Activated CD4-positive, alpha-beta T cell treated with anti-CD3 and anti-CD28 coated beads, Interleukin-2, Interleukin-6, amounts not matched to agents 100 ng/mL and 50 ng/mL, durations not matched to agents 16 hours and 8 hours (primary cell): ENCODE data around the gene CCDC28A.
"Not testable (repeated sequence)": the region's sequence is repeated elsewhere in the genome, so short reads cannot be mapped to it uniquely, and the experiment has no call there.

Experiments
- DNase-seq: peaks from one replicate; pipeline ENCODE4 v3.0.0-alpha.2; 2020

The CCDC28A gene

GRCh38 chr6:138773177-138774091 is at the start of gene CCDC28A:
Gene CCDC28A, plus strand, starts transcription at chr6:138773769. Its CDS starts 2,352 bp downstream, at chr6:138776121.
- DNase-seq: peak; percentile 96

- no peak for DNase-seq
These were observed 49.6 kb upstream of the CCDC28A start for GRCh38 chr6:138724015-138724414.

DNA sequence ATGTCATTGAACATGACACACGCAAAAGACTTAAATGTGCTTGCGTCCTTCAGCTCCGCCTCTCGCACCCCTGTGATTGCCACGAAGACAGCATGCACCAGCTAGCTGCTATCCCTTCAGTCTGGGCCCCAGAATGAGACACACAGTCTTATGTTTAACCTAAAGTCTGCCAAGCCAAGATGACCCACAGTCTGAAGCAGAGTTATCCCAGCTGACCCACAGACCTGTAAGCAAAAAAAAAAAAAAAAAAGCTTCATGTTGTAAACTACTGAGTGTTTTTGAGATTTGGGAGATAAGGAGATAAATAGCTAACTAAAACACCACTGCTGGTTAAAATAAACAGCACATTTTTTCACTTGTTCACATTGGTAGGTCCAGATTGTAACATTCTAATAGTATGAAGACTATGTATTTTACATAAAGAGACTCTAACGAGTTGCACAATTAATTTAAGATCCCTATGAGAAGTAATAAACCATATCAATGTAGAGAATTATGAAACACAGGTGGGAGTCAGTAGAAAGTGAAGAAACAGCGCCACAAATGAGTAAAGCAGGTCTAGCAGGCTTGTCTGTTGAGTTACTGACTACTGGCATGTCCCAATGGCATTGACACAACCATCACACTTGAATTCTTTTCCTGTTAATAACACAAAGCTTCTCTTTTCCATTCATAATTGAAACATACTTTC is 47.4 kb upstream of the CCDC28A start:
- no peak for DNase-seq

DNA sequence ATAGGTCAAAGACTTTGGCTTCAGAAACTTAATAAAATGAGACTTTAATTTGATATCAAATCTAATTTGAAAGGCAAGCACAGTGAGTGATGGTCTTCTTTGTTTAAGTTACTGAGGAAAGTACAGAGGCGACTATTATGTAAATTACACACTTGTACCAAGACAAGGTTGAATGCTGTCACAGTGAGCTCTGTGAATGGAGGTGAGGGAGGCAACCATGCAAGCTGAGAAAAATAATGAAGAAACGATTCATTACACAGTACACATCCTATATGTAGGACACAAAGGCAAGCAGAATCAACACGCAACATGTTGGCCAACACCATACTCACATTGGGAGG is 46.8 kb upstream of the CCDC28A start:
- no peak for DNase-seq

DNA sequence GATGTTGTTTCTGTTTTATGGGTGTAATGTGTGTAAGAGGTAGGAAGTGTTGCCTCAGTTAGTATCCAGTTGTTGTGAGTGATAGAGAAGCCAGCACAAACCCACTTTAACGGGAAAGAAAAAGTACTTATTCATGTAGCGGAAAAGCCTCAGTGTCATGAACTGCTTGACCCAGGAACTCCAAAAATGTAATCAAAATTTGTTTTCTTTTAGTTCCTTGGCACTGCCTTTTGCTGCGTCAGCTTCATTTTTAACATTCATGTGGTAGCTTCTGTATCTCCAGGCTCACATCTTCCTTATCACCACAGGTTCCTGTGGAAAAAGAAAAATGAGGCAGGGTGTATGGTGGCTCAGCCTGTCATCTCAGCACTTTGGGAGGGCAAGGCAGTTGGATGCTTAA is 46.4 kb upstream of the CCDC28A start:
- DNase-seq: no peak

- no peak for DNase-seq
These were observed 44.9 kb upstream of the CCDC28A start for GRCh38 chr6:138728662-138729061.

DNA sequence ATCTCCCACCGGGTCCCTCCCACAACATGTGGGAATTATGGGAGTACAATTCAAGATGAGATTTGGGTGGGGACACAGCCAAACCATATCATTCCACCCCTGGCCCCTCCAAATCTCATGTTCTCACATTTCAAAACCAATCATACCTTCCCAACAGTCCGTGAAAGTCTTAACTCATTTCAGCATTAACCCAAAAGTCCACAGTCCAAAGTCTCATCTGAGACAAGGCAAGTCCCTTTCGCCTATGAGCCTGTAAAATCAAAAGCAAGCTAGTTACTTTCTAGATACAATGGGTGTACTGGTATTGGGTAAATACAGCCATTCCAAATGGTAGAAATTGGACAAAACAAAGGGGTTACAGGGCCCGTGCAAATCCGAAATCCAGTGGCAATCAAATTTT is 43.5 kb upstream of the CCDC28A start:
- not testable (repeated sequence) for DNase-seq

GRCh38 chr6:138734585-138734984 is 39.0 kb upstream of the CCDC28A start:
- DNase-seq: no peak

DNA sequence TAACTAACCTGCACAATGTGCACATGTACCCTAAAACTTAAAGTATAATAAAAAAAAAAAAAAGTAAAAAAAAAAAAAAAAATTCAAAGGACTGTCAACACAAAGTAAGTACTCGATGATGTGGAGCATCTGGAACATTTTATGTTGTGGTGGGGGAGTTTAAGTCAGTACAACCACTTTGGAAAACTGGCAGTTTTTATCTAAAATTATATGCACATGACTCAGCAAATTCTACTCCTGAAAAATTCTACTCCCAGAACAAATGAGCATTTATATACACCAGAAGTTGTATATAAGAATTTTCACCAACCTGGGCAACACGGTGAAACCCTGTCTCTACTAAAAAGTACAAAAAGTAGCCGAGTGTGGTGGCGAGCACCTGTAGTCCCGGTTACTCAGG is 36.9 kb upstream of the CCDC28A start:
- DNase-seq: no peak

DNA sequence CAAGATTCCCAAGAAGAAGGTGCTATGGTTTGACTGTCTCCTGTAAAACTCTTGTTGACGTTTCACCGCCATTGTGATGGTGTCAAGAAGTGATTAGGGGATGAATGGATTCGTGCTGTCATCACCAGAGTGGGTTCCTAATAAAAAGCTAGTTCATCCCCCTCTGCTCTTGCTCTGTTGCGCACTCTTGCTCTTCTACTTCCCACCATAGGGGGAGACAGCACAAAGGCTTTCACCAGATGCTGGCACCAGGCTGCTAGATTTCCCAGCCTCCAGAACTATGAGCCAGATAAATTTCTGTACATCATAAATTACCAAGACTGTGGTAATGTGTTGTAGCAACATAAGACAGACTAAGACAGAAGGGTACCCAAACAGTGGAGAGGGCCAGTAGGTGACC is 21.6 kb upstream of the CCDC28A start:
- no peak for DNase-seq

- DNase-seq: no peak
These were observed 16.4 kb upstream of the CCDC28A start for GRCh38 chr6:138757136-138757535.

- DNase-seq: peak; percentile 40
These were observed 7.5 kb upstream of the CCDC28A start for GRCh38 chr6:138765896-138766655.

DNA sequence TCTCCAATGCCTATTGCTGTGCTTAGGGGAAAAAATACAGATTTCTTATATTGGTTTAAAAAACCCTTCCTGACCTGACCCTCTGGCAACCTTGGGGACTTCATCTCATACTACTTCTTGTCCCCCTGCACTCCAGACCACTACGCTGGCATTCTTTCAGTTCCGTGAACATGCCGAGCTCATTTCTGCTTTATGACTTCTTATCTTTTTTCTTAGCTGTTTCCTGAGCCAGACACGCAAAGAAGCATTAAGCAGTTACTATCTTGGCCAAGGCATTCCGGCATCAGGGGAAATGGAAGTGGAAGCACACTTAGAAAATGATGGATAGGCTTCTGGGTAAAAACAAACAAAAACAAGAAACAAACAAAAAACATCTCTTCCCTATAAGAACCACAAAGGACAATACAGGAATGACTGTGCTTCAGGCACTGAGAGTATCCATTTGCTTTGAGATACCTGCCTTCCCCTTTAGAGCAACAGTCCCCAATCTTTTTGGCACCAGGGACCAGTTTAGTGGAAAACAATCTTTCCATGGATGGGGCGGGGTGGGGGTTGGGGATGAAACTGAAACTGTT is 4.4 kb upstream of the CCDC28A start:
- DNase-seq: no peak

DNA sequence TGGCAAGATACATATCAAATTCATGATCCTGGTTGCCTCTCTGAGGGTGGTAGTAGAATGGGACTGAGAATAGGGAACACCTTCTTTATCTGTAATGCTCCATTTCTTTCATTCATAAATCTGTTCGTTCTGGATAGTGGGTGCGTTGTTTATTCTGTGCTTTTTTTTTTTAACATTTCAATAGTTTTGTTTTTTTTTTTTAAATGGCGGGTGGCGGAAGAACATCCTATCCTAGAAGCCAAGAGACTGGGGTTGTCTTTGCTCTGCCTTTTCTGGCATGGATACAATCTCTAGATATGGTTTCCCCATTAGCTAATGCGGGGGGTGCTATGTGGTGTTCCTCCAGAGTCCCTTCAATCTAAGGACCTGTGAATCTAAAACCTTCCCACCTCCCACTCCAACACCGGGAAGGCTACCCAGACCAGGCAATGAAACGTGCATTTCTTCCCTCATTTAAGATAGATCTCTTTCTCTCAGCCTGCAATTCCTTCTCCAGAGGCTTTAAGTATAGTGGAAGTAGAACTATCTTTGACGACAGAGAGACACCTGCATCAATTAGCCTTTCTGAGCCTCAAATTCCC is 883 bp upstream of the CCDC28A start:
- DNase-seq: peak; percentile 4

GRCh38 chr6:138774370-138774769 is 801 bp downstream of the CCDC28A start:
- no peak for DNase-seq

GRCh38 chr6:138776659-138777058 is 3.1 kb downstream of the CCDC28A start:
- no peak for DNase-seq

DNA sequence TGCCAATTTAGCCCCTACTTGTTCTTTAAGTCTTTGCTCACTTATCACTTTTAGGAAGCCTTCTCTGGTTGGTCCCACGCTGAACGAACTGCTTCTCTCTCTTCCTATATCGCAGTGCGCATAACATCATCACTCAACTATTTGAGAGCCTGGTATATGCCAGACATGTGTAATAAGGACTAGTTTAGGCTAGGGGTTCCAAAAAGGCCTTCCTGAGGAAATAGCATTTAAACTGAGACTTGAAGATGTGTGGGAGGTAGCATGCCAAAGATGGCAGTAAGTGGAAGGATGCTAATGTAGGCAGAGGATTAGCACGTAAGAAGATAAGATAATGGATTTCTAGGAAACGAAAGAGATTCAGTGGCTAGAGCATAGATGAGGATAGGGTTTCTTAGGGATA is 4.8 kb downstream of the CCDC28A start:
- DNase-seq: no peak

DNA sequence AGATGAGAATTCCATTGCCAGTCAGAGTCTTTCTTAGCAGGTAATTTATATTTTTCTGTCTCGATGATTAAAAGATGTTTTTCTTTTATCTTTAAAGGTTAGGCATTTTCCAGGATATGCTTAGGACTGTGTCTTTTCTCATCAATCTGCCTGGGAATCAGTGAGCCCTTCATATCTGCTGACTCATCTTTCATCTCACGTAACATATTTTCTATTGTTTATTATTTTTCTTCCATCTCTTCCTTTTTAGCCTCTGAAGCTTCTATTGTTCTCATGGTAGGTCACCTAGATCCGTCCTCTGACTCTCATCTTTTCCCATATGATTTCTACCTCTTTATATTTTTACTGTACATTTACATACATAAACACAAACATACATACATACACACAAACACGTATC is 8.7 kb downstream of the CCDC28A start:
- DNase-seq: no peak

GRCh38 chr6:138785079-138785478 is 11.5 kb downstream of the CCDC28A start:
- no peak for DNase-seq

DNA sequence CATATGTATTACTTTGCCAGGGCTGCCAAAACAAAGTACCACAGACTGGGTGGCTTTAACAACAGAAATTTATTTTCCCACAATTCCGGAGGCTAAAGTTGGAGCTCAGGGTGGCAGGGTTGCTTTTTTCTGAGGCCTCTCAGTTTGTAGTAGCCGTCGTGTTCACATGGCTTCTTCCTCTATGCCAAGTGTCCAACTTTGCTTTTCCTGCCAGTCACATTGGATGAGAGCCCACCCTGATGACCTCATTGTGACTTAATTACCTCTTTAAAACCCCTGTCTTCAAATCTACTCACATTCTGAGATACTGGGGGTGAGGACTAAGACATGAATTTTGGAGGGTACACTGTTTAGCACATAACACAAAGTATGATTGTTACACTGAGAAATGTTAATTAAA is 12.4 kb downstream of the CCDC28A start:
- no peak for DNase-seq

DNA sequence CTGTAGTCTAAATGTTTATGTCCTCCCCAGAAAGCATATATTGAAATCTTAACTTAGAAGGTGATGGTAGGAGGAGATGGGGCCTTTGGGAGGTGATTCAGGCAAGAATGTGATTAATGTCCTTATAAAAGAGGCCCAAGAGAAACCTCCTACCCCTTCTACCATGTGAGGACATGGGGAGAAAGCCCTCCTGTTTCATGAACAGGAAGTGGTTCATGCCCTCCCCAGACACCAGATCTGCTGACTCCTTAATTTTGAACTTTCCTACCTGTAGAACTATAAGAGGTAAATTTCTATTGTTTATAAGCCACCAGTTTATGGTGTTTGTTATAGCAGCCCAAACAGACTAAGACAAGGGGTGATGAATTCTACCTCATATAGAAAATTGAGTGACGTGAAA is 13.6 kb downstream of the CCDC28A start:
- DNase-seq: no peak

DNA sequence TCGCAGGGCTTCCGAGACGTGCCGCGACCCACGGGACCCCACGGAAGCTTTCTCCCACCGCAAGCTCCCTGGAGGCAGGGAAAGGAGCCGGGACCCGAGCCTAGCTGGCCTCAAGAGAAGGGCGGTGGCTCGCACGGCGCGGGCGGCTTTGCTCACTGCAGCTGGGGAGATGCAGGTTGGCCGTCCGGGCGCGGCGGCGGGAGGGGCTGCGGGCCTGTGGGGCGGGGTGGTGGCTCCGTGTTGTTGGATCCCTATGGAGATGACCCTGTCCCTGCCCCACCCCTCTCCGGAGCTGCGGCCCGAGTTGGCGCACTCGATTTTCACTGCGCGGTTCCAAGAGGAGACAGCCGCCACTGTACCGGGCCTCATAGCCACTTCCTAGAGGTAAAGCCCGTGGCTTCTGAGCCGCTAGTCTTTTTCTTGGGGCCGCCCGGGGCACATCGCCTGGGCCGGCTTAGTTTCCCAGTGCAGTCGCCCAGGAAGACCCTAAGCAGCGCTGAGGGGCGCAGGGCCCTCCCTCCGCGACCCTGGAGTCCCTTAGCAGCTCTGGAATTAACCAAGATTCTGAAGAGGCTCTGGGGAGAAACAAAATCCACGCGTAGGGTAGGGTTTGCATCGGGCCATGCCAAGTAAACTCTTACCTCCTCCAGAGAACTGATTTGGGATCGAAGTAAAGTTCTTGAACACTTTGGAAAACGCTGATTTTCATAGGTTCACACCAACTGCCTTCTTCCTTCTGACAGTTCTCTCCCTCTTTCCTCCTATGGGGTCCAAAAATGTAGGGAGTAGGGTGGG is 22.4 kb downstream of the CCDC28A start, which contains the start of gene ECT2L:
Gene ECT2L (plus strand): TSS at position 279 of the 795 bp plus-strand sequence. CDS start 17,188 bp downstream, outside the sequence.
- DNase-seq: no peak
